GM23248 (cell line): ENCODE measurements around the gene OCIAD1. TPM values are rescaled to one million over a fixed set of nuclear protein-coding genes. Genes with fewer than 3 reads are reported as not detected.
"Not testable (repeated sequence)": the region's sequence is repeated elsewhere in the genome, so short reads cannot be mapped to it uniquely, and the experiment has no call there.

Source experiments
- DNase-seq: peaks from one replicate; pipeline ENCODE4 v3.0.0-alpha.2; 2015
- H2AFZ ChIP-seq: fragments of 200-600 bp; sonication (generic); 2 replicates; pipeline ENCODE4 v1.6.1; 2016; ENCODE audit warnings: antibody characterized with exemption
- H3F3A ChIP-seq: fragments of 200-600 bp; sonication (generic); 2 replicates; pipeline ENCODE4 v1.6.1; 2016; ENCODE audit warnings: mild to moderate bottlenecking, antibody characterized with exemption, mixed run types; ENCODE audit not compliant: insufficient read depth
- H3K27ac ChIP-seq: fragments of 200-600 bp; sonication (generic); 2 replicates; pipeline ENCODE4 v1.5.1; 2016; ENCODE audit warnings: mild to moderate bottlenecking
- H3K27me3 ChIP-seq: fragments of 200-600 bp; sonication (generic); replicated peaks from 2 replicates; pipeline ENCODE4 v1.6.1; 2016; ENCODE audit warnings: mild to moderate bottlenecking; ENCODE audit not compliant: insufficient read depth
- H3K36me3 ChIP-seq: fragments of 200-600 bp; sonication (generic); 2 replicates; pipeline ENCODE4 v1.6.1; 2016; ENCODE audit warnings: low read depth, mild to moderate bottlenecking
- H3K4me1 ChIP-seq: fragments of 200-600 bp; sonication (generic); 2 replicates; pipeline ENCODE4 v1.6.1; 2016; ENCODE audit warnings: mild to moderate bottlenecking; ENCODE audit not compliant: insufficient read depth
- H3K4me2 ChIP-seq: fragments of 200-600 bp; sonication (generic); one replicate; pipeline ENCODE4 v1.6.1; 2016; ENCODE audit warnings: mild to moderate bottlenecking; ENCODE audit not compliant: unreplicated experiment
- H3K4me3 ChIP-seq: fragments of 200-600 bp; sonication (generic); 2 replicates; pipeline ENCODE4 v1.5.1; 2016; ENCODE audit warnings: mild to moderate bottlenecking
- H3K79me2 ChIP-seq: fragments of 200-600 bp; sonication (generic); 2 replicates; pipeline ENCODE4 v1.6.1; 2016; ENCODE audit warnings: mild to moderate bottlenecking; ENCODE audit not compliant: insufficient read depth
- H3K9ac ChIP-seq: fragments of 200-600 bp; sonication (generic); 2 replicates; pipeline ENCODE4 v1.6.1; 2016; ENCODE audit warnings: mild to moderate bottlenecking
- H3K9me2 ChIP-seq: fragments of 200-600 bp; sonication (generic); 2 replicates; pipeline ENCODE4 v1.6.1; 2016; ENCODE audit warnings: mixed run types, mild to moderate bottlenecking, moderate library complexity; ENCODE audit not compliant: insufficient read depth
- H3K9me3 ChIP-seq: fragments of 200-600 bp; sonication (generic); one replicate; pipeline ENCODE4 v1.6.1; 2017; ENCODE audit warnings: low read depth
- H4K20me1 ChIP-seq: fragments of 200-600 bp; sonication (generic); 2 replicates; pipeline ENCODE4 v1.6.0; 2016; ENCODE audit not compliant: insufficient read depth
- EZH2 ChIP-seq: fragments of 200-600 bp; sonication (generic); IDR thresholded peaks from 2 replicates; pipeline ENCODE4 v1.6.1; 2018; ENCODE audit warnings: antibody characterized with exemption, mild to moderate bottlenecking; ENCODE audit not compliant: insufficient read depth, poor library complexity, severe bottlenecking
- EZH2phosphoT487 ChIP-seq: fragments of 200-600 bp; sonication (generic); IDR thresholded peaks from 2 replicates; pipeline ENCODE4 v1.6.1; 2018; ENCODE audit warnings: antibody characterized with exemption, moderate library complexity, mild to moderate bottlenecking, low read depth; ENCODE audit not compliant: insufficient read depth
- WGBS, 2 experiments: methylation state at CpG; one replicate each; pipeline ENCODE4 v1.1.6; 2015 to 2017; ENCODE audit warnings: low lambda C conversion rate in 2 of 2, low coverage in 1 of 2; ENCODE audit errors: missing lambda C conversion rate in 2 of 2; 5-methylcytosine and 5-hydroxymethylcytosine counted together
- in situ Hi-C: fragments of 300-500 bp; cut with MboI; formaldehyde crosslinking; loops from 2 replicates; pipeline ENCODE4 v1.15.0; 2020
- polyA plus RNA-seq: library from polyadenylated mRNA; unstranded; fragments of >200 nt; fragmentation: Nextera tagmentation; extraction: Ambion mirVana; gene quantifications from 2 replicates; pipeline ENCODE4 v1.2.1, GENCODE V29; 2016
- total RNA-seq: library from RNA; depleted of rRNA; stranded (reverse); fragments of >200 nt; shearing (Covaris generic); gene quantifications from 2 replicates; pipeline ENCODE4 v1.2.3, GENCODE V29; 2014

OCIAD1 gene
- total and polyA plus RNA-seq, 2 experiments from 2014 or later, result 88.9 to 151 TPM

DNA sequence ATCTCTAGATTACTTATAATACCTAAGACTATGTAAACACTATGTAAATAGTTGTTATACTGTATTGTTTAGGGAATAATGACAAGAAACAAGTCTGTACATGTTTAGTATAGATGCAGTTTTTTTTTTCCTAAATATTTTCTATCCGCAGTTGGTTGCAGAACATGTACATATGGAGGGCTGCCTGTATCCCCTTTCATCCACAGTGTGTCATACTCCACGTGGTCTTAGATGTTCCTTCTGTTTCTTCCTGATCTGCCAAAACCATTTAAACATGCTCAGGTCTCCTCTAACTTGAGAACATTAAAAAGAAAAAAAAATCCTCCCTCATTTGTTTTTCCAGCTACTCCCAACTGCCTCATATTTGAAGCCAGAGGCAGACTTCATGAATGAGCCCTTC lies 14.0 kb downstream of the OCIAD1 start:
- in situ Hi-C loops, result loop anchor here (25.0 kb wide), 1 partner anchor 92 kb away; no protein-coding TSS in a partner anchor
- H3K9me3 ChIP-seq, result no peaks in the 10 kb centered on the region
- H3K79me2 ChIP-seq, result peaks cover 88% of the 10 kb centered on the region
- H3F3A ChIP-seq, result no peaks in the 10 kb centered on the region
- H3K4me3 ChIP-seq, result no peak overlapping the region
- no peaks in the 10 kb centered on the region for H3K4me1 ChIP-seq
- H4K20me1 ChIP-seq, result no peaks in the 10 kb centered on the region
- no peak for DNase-seq
- no peak overlapping the region for H3K4me2 ChIP-seq
- no peaks in the 10 kb centered on the region for H3K9me2 ChIP-seq
- H2AFZ ChIP-seq, result no peak overlapping the region
- no peak overlapping the region for H3K9ac ChIP-seq
- TF ChIP-seq EZH2, result no peak
- TF ChIP-seq EZH2phosphoT487, result no peak
- peaks cover 50% of the 10 kb centered on the region for H3K36me3 ChIP-seq
- 97 to 98% methylated on average over 2 of the region's 2 CpGs for WGBS, 2 experiments
- H3K27ac ChIP-seq, result no peak overlapping the region
- H3K27me3 ChIP-seq, result no peaks in the 10 kb centered on the region

GRCh38 chr4:48848799-48849198 lies 17.9 kb downstream of the OCIAD1 start:
- H3F3A ChIP-seq, H3K4me1 ChIP-seq, H2AFZ ChIP-seq, H3K4me2 ChIP-seq, H4K20me1 ChIP-seq, H3K9me3 ChIP-seq, DNase-seq, H3K27me3 ChIP-seq, H3K9ac ChIP-seq, H3K27ac ChIP-seq, H3K9me2 ChIP-seq, H3K4me3 ChIP-seq: not testable (repeated sequence)
- WGBS, 2 experiments, result 96 to 98% methylated on average over 6 of the region's 6 CpGs
- peaks cover 51% of the 10 kb centered on the region for H3K36me3 ChIP-seq
- peaks cover 75% of the 10 kb centered on the region for H3K79me2 ChIP-seq
- in situ Hi-C loops, result loop anchor here (25.0 kb wide), 1 partner anchor 89 kb away; no protein-coding TSS in a partner anchor

GRCh38 chr4:48851651-48852050 lies 20.8 kb downstream of the OCIAD1 start:
- H2AFZ ChIP-seq, result no peak overlapping the region
- no peak overlapping the region for H3K4me2 ChIP-seq
- H3F3A ChIP-seq, result no peaks in the 10 kb centered on the region; the same call in 1 of the 2 replicates
- in situ Hi-C loops, result no loop called here
- no peak for DNase-seq
- no peaks in the 10 kb centered on the region for H4K20me1 ChIP-seq
- no peak overlapping the region for H3K4me3 ChIP-seq
- peaks cover 46% of the 10 kb centered on the region for H3K79me2 ChIP-seq
- peaks cover 39% of the 10 kb centered on the region for H3K36me3 ChIP-seq
- no peaks in the 10 kb centered on the region for H3K9me3 ChIP-seq
- 98 to 100% methylated on average over 1 of the region's 1 CpG for WGBS, 2 experiments
- H3K9ac ChIP-seq, result no peak overlapping the region
- TF ChIP-seq EZH2phosphoT487 (no peak), EZH2 (no peak)
- no peaks in the 10 kb centered on the region for H3K4me1 ChIP-seq
- H3K9me2 ChIP-seq, result no peaks in the 10 kb centered on the region
- H3K27ac ChIP-seq, result no peak overlapping the region
- no peaks in the 10 kb centered on the region for H3K27me3 ChIP-seq

DNA sequence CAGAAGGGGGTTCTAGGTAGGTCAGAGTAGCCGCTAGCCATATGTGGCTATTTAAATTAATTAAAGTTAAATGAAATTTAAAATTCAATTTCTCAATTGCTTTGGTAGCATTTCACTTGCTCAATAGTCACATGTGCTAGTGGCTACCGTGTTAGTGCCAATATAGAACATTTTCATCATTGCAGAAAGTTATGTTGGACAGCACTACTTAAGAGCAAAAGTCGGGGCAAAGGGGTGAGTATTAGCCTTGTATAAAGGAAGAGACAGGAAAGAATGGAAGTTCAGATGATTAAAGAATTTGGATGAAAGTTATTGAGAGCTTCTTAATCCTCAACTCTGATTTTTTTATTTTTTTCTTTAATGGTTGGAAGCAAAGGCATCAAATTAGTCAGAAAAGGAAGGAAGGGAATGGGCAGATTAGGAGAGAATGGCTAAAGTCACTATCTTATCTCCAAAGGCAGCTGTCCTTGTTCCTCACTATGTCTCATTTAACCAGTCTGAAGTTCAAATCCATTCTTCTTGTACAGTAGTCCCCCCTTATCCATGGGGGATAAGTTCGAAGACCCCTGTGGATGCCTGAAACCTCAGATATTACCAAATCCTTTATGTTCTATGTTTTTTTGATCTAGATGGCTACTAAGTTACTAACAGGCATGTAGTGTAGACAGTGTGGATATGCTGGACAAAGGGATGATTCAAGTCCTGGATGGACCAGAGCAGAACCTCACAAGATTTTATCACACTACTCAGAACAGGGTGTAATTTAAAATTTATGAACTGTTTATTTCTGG lies 22.9 kb downstream of the OCIAD1 start:
- in situ Hi-C loops, result no loop called here
- Histone ChIP-seq H3K4me2 (no peak overlapping the region), H2AFZ (no peak overlapping the region), H3K4me3 (no peak overlapping the region), H4K20me1 (no peaks in the 10 kb centered on the region), H3K36me3 (peaks cover 21% of the 10 kb centered on the region), H3F3A (no peaks in the 10 kb centered on the region; the same call in 1 of the 2 replicates), H3K9ac (no peak overlapping the region), H3K9me3 (no peaks in the 10 kb centered on the region), H3K9me2 (no peaks in the 10 kb centered on the region), H3K4me1 (no peaks in the 10 kb centered on the region), H3K27me3 (no peaks in the 10 kb centered on the region), H3K79me2 (peaks cover 29% of the 10 kb centered on the region; the same call in 1 of the 2 replicates), H3K27ac (no peak overlapping the region)
- TF ChIP-seq EZH2phosphoT487 (no peak), EZH2 (no peak)
- 96 to 99% methylated on average over 4 of the region's 4 CpGs for WGBS, 2 experiments
- no peak for DNase-seq

DNA sequence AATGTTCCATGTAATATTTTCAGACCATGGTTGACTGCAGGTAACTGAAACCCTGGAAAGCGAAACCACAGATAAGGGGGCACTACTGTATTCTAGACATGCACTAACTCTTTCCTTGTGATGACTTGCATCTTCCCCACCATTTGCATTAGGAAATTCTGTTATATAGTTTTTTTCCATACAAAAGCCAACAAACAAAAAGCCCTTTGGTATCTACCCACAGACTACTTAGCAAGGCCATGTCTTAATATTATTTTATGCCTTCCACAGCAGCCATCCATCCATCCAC lies 23.5 kb downstream of the OCIAD1 start:
- Histone ChIP-seq H3K27ac (no peak overlapping the region), H3F3A (no peaks in the 10 kb centered on the region; the same call in 1 of the 2 replicates), H3K79me2 (peaks cover 29% of the 10 kb centered on the region; the same call in 1 of the 2 replicates), H3K27me3 (no peaks in the 10 kb centered on the region), H3K4me3 (no peak overlapping the region), H3K9me3 (no peaks in the 10 kb centered on the region), H3K36me3 (peaks cover 24% of the 10 kb centered on the region), H4K20me1 (no peaks in the 10 kb centered on the region), H3K9ac (no peak overlapping the region), H3K4me1 (no peaks in the 10 kb centered on the region), H3K4me2 (no peak overlapping the region), H2AFZ (no peak overlapping the region), H3K9me2 (no peaks in the 10 kb centered on the region)
- TF ChIP-seq EZH2, result no peak
- TF ChIP-seq EZH2phosphoT487, result no peak
- in situ Hi-C loops, result no loop called here
- WGBS, 2 experiments, result 98 to 100% methylated on average over 1 of the region's 1 CpG
- no peak for DNase-seq
